Spleen (tissue), 7 donors: Measurements from ENCODE around the gene NOXA1.

Experiments used
- CTCF ChIP-seq, 11 experiments: fragments of 200-600 bp in 7 of 11; fragments of 450-650 bp in 4 of 11; sonication (generic) in 4 of 11; IDR thresholded peaks in 8 of 11; conservative IDR thresholded peaks in 3 of 11; 1 replicate in 7 of 11; 2 replicates in 4 of 11; pipeline versions ENCODE4 v1.4.0 to v1.8.0; 2016 to 2021; ENCODE audit warnings: antibody characterized with exemption in 11 of 11, inconsistent platforms in 4 of 11, mild to moderate bottlenecking in 1 of 11
- POLR2AphosphoS5 ChIP-seq, 3 donors: sonication (generic); formaldehyde crosslinking; IDR thresholded peaks; one replicate each; pipeline ENCODE4 v1.5.1; 2017; ENCODE audit warnings: antibody characterized with exemption in 3 of 3
- donor health status: DM: no; HTN: no; CAD: no; lungs with moderate emphysema.
- donor health status: DM: no; HTN: no; CAD: no.
- donor health status: DM: no; HTN: no; CAD: no.

DNA sequence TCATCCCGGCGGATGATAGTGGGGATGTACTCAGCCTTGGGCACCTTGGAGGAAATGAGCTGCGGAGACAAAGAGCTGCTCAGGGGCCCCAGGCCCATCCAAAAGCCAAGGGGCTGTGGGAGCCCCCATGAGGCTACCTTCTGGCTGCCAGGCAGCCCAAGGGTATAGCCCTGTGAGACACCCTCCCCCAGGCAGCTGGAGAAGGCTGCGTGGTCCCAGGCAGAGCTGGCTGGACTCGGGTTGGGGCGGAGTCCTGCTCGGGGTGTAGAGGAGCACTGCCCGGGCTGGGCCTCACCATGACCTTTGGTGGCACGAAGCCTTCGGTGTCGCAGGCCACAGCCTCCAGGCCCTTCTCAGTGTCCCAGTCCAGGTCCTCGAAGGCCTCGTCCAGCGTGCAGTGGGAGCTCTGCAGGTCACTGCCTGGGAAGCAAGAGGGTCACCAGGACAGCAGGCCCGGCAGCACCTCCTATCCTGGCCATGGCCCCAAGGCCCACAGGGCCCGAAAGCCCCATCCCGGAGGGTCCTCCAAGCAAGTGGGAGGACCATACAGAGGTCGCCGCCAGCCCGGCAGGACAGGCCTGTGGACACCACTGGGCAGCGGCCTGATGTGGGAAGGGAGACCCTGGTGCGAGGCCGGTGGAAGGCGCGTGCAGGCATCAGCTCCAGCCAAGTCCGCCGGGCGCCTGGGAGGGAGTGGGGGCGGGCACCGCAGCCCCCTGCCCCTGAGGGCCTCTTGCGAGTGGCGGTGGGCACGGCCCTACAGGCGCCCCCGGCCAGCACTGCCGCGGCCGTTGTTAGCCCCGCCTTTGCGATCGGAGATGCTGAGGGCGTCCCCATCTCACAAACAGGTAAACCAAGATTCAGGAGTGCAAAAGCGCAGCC is 29.8 kb downstream of the NOXA1 start:
- TF ChIP-seq CTCF (IDR thresholded peaks at IDR 0.05 in 8 of 11, conservative IDR thresholded peaks at IDR 0.05 in 3 of 11) (no peak), POLR2AphosphoS5 (IDR thresholded peaks at IDR 0.05) (no peak)
